LNCAP (cell line): ENCODE data around the gene SP140.

Experiments
- TF ChIP-seq, protein P1 (sequence below): fragments of 450-650 bp; IDR thresholded peaks from 2 replicates; pipeline ENCODE4 v1.5.1; 2017; ENCODE audit warnings: mild to moderate bottlenecking

SP140 gene

GRCh38 chr2:230362030-230362691 lies 136.6 kb downstream of the SP140 start:
- TF ChIP-seq, protein P1, sequence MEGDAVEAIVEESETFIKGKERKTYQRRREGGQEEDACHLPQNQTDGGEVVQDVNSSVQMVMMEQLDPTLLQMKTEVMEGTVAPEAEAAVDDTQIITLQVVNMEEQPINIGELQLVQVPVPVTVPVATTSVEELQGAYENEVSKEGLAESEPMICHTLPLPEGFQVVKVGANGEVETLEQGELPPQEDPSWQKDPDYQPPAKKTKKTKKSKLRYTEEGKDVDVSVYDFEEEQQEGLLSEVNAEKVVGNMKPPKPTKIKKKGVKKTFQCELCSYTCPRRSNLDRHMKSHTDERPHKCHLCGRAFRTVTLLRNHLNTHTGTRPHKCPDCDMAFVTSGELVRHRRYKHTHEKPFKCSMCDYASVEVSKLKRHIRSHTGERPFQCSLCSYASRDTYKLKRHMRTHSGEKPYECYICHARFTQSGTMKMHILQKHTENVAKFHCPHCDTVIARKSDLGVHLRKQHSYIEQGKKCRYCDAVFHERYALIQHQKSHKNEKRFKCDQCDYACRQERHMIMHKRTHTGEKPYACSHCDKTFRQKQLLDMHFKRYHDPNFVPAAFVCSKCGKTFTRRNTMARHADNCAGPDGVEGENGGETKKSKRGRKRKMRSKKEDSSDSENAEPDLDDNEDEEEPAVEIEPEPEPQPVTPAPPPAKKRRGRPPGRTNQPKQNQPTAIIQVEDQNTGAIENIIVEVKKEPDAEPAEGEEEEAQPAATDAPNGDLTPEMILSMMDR: no peak
